T-helper 22 cell (primary cell): Measurements from ENCODE around the gene RAB4A.

ENCODE experiments used
- DNase-seq: peaks from one replicate; pipeline ENCODE4 v3.0.0-alpha.2; 2020; ENCODE audit warnings: low read depth

RAB4A gene, protein sequence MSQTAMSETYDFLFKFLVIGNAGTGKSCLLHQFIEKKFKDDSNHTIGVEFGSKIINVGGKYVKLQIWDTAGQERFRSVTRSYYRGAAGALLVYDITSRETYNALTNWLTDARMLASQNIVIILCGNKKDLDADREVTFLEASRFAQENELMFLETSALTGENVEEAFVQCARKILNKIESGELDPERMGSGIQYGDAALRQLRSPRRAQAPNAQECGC

DNA sequence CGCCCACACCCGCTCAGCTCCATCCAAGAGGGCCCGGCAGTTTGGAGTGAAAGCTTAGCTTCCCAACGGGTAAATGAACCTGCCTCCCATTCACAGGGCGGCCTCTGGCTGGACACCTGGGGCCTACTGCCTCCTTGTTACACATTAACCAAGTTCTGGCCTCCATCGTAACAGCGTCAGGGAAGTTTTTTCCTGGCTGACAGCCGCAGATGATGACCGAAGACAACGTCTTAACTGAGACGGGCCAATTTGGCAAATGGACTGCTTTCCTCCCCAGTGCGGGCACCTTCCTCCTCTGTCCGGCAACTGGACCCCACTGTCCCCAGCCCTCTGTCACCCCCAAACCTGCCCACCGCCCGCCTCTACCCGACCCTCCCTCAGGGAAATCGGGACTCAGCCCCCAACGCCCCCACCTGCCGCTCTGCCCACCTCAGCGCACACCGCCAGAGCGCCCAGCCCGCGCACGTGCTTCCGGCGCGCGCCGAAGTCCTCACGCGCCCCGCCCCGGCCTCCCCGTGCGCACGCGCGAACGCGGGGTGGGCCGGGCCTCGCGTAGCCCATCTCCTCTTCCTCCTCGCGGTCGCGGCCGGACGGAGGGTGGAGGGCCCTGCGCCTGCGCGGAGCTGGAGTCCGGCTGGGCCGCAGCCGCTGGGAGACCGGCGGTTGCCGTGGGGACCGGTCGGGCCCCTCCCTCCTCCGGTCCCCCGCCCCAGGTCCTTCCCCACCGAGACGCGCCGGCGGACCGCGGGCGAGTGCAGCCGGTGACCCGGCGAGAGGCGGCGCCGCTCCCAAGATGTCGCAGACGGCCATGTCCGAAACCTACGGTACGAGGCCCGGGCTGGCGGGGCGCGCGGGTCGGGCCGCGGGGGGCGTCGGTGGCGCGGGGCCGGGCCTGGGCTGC, at the start of gene RAB4A:
Gene RAB4A, plus strand, starts transcription at position 565 of the 901 bp plus-strand sequence. Its CDS starts 229 bp downstream, at position 794.
- DNase-seq = peak; percentile 55

DNA sequence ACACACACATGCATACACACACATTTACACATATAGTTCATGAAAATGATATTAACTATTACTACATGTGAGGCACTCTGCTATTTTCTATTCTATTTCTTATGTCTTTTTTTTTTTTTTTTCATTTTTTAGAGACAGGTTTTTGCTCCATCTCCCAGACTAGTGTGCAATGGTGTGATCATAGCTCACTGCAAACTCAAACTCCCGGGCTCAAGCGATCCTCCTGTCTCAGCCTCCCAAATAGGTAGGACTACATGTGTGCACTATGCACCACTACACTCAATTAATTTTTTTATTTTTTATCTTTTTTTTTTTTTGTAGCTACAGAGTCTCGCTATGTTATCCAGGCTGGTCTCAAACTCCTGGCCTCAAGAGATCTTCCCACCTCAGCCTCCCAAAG, 48.8 kb upstream of the RAB4A start:
- DNase-seq = no peak

DNA sequence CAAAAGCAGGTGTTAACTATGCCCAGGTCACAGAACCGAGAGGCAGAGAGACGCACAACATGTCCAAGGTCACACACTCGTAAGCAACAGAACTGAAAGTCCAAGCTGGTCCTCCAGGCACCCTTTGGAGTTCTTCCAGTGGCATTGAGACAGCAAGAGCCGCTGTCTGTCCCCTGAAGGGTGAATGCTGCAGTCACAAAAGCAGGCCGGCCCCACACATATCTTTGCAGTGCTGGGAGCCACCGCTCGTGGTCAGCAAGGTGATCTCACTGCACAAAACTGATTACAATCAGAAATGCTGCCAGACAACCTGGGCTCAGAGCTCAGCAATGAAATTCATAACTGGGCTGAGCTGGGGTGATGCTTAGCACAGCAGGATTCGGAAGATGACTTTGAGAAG, 47.4 kb upstream of the RAB4A start:
- DNase-seq = no peak

DNA sequence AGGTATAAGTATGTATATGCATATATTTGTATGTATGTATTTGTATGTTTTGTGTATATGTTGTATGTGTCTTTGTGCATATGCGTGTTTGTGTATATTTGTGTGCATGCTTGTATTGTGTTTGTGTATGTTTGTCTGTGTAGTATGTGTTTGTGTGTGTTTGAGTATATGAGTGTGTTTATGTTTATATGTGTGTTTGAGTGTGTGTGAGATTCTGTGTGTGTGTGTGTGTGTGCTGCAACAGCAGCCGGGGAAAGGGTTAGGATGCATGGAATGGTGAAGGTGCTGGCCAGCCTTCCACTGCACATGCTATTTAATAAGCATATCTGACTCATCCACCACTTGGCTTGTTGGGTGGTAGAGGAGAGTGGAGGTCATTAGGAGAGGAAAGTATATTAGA, 46.6 kb upstream of the RAB4A start:
- DNase-seq = no peak

DNA sequence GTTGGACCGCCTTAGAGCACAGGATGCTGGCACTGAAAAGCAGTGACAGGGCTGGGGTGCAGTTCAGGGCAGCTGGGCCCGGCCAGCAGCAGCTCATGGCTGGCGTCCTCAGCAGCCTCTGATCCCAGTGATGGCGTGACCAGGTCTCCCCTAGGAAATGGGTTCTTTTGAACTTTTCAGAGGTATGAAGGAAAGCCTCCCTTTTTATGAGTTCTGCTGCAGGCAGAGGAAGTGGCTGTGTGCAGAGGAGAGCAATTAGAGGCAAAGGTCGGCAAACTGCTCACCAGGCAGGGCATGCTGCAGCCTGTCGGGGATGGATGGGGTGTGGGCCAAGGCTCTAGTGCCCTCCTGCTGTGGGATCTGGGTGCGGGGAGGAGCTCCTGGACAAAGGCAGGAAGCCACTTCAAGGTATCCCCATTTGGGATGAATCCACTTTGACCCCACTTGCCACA, 45.6 kb upstream of the RAB4A start:
- no peak for DNase-seq

DNA sequence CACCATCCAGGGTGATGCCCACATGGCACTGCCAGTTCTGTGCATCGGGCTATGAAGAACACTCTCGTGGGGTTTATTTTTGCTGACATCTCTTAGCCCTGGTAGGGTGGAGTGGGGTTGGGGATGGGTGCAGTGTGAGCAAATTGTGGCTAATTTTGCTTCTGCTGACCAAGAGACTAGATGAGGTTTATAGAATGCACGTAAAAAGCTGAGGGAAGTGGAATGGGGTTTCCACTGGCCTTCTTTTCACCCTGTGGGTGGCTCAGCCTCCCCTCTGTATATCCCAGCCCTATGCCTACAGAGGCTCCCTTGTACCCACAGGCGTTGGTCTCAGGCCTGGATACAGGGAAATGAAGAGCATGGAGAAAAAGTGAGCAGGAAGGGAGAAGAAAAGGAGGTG, 44.1 kb upstream of the RAB4A start:
- DNase-seq = no peak

DNA sequence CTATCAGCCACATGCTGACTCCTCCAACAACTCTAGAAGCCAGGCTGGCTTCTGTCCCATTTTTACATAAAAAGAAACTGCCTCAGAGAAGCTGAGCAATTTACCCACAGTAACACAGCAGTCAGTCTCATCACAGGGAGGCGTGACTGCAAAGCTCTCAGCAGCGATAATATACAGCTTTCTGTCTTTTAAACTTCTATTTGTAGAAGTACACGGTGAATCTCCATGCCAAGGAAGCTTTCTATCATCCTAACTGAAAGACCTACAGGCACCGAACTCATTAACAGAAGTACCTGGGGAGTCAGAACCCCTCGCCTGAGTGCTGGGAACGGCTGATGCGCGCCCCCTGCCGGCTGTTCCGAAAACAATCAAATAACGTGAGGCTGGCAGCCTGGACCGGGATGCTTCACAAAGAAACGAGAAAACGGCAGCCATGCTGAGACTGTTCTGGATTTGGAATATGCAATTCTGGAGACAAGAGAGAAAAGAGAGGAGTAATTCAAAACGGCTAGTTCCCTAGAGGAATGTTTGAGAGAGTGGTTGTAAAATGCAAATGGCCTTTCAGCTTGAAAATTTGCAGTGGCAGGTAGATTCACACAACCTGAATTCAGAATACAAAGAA, 43.5 kb upstream of the RAB4A start:
- peak; percentile 44 for DNase-seq

DNA sequence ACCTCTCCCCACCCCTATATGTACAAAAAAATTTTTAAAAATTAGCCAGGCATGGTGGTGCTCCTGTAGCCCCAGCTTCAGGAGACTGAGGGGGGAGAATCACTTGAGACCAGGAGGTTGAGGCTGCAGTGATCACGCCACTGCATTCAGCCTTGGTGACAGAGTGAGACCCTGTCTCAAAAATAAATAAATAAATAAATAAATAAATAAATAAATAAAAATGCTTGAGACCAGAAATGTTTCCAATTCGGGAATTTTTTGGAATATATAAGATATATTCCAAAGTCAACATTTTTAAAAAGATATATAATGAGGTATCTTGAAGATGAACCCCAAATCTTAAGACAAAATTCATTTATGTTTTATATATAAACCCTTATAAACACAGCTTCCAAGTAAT, 42.4 kb upstream of the RAB4A start:
- no peak for DNase-seq

DNA sequence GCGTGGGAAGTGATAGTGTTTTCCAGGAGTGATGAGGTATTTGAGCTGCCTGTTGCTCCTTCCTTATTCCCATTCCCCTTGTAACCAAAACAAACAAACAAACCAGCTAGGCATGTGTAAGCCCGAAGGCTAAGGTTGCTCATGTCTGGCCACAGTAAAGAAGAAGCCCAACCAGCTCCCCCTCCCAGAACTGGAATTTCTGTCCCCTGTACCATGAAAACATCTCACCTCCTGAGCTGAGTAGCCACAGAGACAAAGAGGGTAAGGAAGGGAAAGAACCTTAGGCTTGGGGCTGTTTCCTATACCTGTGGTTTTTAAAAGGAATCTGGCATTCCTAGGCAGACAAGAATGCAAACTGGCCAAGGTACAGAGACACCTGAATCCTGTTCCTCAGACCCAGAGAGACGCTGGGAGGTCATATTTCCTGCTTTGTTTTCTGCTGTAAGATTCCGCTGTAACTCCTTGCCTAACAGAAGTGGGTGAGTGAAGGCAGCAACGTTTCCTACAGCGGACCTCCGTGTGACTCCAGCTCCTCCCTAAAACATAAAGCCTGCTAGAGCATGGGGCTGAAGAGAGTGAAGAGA, 41.7 kb upstream of the RAB4A start:
- DNase-seq = no peak

DNA sequence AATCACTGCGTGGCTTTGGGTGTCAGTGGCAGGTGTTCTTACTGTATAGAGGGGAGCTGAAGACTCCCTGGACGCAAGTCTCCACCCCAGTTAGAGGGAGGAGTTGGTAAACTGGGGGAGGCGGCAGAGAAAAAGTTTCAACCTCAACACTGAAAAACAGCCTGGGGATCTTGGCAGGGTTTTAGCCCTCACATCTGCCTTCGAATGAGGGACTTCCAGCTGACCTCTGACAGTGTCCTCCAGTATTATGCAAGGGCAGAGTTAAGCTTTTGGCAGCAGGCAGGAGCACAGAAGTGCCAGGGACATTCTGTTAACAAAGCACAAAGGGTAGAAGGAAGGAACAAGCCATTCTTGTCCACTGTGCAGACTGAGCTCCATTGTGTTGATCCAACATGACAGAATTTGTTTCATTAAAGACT, 41.2 kb upstream of the RAB4A start:
- no peak for DNase-seq

DNA sequence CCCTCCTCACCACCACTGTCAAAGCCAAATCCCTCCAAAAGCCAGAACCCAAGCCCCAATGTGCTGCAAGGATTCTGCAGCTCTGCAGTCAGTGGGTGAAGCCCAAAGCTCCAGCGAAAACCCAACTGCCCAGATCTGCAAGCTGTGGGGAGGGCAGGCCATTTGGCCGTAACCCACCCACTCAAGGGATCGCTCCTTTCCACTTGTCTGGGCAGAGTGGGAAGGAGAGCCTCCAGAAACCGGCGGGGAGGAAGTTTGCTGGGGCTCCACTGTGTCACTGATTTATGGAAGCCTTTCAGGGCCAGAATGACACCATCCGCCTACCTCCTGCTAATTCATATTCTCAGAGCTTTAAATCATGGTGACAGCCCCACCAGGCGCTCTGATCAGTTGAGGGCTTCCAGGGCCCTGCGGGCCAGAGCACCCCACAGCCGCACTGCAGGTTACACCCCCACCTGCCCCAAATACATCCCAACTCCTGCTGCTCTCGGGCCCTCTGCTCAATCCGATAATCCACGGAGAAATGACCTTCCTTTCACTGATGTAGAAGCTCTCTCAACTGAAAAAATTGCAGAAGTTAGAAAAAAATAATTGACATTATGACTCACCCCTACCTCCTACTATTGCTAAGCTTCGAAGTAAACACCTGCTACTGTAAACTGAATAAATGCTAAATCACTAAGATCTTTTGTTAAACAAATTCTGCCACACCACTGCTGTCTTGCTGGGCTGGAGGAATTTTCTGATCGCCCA, 40.6 kb upstream of the RAB4A start:
- DNase-seq = no peak

DNA sequence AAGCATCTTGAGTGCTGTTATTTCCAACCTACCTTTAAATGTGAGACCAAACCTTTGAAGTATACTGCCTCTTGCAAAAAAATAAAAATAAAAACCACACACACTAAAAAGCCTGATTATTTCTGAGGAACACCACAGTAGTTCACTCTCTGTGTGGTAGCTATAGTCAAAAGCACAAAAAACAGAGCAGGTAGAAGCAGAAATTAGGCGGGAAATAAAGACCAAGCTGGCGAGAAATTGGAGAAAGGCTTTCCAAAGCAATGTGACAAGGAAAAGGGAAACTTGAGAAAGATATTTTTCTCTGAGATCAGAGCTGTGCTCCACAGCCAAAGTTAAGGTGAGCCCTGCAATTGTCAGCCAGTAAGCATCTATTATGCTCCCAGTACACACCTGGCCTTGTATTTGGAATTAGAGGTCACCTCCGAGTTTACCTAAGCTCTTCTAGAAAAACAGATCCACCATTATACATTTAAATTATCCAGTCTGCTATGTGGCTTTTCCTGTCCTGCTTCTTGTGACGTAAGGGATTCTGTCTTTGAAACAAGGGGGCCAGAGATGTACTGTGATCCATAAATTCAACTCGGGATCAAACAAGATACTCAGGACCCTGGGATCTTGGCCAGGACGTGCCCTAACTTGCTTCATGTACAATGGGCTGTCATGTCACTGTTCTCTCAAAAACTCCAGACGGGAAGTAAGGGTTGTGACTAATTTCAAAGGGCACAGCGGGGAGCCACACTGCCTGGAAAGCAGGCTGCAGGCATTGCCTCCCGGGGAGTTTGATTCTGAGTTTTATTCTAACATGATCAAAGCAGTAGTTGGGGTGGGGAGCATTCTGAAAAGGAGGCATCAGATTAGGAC, 39.8 kb upstream of the RAB4A start:
- no peak for DNase-seq

DNA sequence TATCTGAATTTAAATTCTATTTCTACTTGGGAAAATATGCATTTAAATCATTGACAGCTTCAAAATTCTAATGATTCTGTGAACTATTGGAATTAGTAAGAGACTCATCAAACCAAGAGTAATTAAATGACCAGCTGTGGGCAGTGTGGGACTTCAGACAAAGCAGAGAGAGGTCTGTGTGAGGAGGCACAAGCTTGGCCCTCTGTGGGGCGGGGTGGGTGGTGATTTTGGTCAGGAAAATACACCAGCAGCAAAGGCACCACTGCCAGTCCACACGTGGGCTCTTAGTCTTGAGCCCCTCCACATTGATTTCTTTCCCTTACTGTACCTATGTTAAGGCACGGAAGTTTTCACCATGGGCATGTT, 39.2 kb upstream of the RAB4A start:
- no peak for DNase-seq

DNA sequence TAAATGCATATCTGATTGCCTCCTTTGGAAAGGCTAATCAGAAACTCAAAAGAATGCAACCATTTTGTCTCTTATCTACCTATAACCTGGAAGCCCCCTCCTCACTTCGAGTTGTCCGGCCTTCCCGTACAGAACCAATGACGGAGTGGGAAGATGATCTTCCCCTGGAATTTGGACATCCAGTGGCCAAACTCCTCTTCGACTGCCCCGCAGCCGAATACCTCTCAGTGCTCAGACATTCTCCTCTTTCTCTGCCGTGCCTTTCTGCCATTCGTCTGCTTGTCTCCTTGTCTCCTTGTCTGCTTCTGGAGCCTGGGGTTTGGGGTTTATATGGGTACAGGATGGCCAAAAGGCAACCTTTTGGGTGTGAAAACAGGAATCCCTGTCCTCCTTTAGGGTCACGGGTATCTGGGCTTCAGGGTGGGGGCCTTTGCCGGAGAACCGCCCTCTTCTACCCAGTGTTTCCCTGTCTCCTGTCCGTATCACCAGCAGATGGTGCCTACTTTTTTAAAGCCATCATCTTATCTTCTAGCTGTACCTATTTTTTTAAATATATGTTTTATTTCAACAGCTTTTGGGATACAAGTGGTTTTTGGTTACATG, 35.9 kb upstream of the RAB4A start:
- DNase-seq = no peak

DNA sequence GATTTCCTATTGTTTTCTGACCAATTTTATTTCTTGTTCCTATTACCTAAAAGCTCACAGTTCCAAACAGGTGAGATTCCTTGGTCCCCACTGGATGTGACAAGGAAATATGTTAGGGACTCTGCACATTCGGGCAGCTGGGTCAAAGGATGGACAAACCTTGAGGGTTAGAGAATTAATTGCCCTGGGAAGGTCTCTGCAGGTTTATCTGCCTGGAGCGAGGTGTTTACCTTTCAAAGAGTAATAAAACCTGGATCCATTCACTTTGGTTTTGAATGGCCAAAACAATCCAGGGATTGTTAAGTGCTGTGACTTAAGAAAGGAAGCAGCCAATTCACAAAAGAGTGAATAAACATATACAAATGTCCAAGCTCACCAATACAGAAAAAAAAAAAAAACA, 33.6 kb upstream of the RAB4A start:
- DNase-seq = no peak

DNA sequence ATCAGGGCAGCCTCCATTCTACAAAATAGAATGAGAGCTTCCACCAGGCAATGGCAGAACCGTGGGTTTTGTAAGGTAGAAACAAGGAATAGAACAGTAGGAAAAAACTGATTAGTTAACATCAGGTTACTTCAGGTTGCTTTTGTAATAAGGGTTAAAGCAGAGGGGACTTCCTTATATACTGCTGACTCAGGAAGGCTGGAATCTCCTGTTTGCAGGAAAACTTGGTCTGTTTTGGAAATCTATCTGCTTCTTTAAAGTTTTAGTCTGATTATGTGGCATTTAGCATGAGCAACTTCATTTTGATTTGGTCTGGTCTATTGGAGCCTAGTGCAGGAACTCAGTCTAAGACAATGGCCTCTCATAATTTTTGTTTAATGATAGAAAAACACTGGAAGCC, 32.7 kb upstream of the RAB4A start:
- no peak for DNase-seq

DNA sequence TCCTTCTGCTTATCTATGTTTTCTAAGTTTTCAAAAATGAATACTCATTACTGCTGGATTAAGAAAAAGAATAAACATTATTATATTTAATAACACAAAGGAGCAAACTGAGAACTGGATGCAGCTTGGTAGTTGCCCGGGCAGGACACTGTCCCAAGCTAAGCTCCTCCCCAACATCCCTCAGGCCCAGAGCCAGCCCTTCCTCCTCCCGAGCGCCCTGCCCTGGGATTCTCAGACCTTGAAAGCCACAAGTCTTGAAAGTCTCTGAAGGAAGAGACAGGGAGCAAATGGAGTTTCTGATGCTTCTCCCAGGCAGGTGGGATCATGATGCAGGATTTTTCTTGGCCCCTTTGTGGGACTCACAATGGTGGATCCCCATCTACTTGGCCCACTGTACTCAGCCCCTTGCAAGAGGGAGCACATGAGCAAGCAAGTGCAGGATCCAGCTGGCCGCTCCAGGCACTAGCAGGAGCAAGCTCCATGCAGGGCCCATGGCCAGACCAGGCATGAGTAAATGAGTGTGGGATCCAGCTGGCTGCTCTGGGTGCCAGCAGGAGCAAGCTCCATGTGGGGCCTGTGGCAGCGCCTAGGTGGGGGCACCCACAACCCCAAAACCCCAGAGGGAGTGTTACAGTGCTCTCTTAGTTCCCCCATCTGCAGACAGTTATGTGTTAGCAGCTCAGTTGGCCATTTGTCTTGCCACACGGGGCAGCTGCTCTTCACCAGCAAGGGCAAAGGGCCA, 32.1 kb upstream of the RAB4A start:
- no peak for DNase-seq

DNA sequence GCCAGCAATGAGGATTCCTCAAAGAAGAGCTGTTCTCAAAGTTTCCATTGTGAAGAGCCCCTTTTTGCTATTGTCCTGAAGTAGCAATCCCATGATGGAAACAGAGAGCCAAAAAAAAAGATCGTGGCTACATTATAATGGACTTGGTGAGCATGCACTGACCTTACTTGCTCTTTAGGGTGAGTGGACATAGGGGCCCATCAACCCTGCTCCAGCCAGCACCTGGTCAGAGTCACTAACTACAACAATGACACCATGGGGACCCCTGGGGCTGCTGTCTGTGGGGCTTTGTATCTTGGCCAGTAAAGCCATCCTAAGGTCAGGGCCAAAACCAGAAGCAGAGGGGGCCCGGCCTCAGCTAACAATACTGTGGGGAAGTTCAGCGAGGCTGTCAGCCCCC, 30.4 kb upstream of the RAB4A start:
- no peak for DNase-seq

DNA sequence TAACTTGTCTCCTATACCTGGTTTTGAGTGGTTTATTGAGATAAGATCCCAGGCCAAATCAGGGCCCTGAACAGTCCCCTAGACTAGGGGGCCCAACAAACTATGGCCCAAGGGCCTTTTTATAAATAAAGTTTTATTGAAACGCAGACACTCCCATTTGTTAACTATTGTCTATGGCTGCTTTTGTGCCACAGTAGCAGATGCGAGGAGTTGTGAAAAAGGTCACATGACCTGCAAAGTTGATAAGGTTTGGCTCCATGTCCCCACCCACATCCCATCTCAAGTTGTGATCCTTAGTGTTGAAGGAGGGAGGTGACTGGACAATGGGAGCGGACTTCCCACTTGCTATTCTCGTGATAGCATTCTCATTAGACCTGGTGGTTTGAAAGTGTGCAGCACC, 29.5 kb upstream of the RAB4A start:
- DNase-seq = no peak

DNA sequence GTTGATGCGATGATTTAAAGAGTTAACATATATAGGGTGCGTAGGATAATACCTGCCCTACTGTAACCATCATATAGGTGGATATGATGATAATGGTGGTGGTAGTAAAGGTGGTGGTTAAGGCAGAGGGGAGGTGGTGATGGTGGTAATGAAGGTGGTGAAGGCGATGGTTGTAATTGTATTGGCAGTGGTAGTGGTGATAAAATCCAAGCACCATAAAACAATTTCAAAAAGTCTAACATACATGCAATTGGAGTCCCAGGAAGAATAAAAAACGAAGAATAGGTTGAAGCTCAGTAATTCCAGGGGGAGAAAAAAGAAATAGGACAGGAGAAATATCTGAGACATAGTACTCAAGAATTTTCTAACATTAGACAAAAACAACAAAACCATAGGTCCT, 27.3 kb upstream of the RAB4A start:
- no peak for DNase-seq
